T-helper 2 cell treated with Interferon-gamma antibody and Interleukin-4, amounts not matched to agents 100 ng/mL and 5 ng/mL, for 36 hours (primary cell): Measurements from ENCODE around the gene PABPN1. TPM values are rescaled to one million over a fixed set of nuclear protein-coding genes. Genes with fewer than 3 reads are reported as not detected.

Experiments used
- intact Hi-C: fragments of 100-400 bp; cut with micrococcal nuclease; formaldehyde crosslinking; loops from one replicate; pipeline ENCODE4 v1.15.1; 2023
- total RNA-seq: library from RNA; stranded (reverse); gene quantifications from 2 replicates; pipeline ENCODE4 v1.2.3, GENCODE V29; 2022

Gene PABPN1
- total RNA-seq, 1 donor from 2014 or later, result 196 TPM

GRCh38 chr14:23355871-23356435, 34.7 kb downstream of the PABPN1 start:
- intact Hi-C loops, result no loop called here

DNA sequence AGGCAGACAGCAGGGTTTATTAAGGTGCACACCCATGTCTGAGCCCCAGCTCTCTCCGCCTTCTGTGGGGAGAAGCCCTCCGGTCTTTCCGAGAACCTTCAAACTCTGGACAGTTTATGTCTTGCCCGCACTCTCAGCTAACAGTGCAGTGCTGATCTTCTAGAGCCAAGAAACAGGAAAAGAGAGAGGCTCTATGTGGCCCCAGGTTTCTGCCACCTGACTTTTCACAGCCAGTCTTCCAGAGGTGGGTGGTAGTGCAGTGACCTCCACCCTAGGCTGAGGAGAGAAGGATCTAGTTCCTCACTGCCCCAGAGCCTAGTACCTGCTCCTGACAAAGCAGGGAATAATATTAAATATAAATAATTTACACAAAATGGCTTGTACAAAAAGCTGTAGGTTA, 35.4 kb downstream of the PABPN1 start:
- intact Hi-C loops, result no loop called here

DNA sequence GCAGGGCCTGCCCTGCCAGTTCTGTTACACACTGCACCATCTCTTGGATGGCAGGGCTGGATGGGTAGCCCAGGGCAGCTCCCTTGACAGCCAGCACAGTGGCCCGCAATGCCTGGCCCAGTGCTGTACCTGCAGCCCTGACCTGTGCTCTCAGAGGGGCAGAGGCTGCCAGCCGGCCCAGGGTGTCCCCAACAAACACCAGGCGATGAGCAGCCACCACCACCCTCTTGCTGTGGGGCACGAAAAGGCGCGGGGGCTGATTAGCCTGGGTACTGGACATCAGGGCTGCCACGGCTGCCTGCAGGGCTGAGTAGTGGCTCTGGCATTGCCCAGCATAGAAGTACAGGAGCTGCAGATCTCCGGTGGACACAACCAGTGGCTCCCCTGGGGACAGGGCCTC, 36.0 kb downstream of the PABPN1 start:
- intact Hi-C loops, result no loop called here

DNA sequence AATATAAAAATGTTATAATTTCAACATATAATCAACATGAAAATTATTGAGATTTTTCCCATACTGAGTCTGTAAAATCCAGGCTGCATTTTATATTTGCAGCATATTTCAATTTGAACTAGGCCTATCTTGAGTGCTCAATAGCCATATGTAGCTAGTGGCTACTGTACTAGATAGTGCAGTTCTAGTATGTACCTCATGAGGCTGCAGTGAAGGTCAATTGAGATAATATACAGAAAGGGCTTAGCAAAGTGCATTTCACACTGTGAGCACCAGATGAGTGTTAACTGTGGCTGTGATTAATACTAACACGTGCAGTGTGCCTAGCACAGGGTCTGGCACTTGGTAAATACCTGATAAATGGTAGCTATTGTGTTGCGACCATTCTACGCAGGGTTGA, 36.8 kb downstream of the PABPN1 start:
- intact Hi-C loops, result no loop called here

- intact Hi-C loops, result no loop called here
Measured at GRCh38 chr14:23358553-23359166, 37.4 kb downstream of the PABPN1 start.

DNA sequence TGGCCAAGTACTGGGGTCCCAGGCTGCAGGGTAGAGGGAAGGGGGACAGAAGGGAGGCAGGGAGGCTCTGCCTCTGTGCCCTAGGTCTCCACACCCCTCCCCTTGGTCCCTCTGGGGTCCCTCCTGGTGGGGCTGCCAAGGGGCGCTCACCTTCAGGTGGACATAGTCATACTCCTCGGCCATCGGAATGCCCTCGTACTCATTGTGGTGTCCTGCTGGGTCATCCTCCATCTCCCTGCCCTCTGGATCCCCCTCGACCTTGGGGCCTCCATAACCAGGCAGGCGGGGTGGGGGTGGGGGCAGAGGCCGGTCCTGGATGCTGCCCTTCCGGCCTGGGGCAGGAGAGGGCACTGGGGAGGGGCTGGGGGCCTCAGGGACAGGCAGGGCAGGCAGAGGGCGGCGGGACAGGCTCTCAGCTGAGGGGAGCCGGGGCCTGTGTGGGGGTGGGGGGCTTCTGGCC, 37.9 kb downstream of the PABPN1 start:
- intact Hi-C loops, result no loop called here

- intact Hi-C loops, result no loop called here
Measured at GRCh38 chr14:23359722-23360447, 38.6 kb downstream of the PABPN1 start.

GRCh38 chr14:23360496-23360895, 39.2 kb downstream of the PABPN1 start:
- intact Hi-C loops, result no loop called here

DNA sequence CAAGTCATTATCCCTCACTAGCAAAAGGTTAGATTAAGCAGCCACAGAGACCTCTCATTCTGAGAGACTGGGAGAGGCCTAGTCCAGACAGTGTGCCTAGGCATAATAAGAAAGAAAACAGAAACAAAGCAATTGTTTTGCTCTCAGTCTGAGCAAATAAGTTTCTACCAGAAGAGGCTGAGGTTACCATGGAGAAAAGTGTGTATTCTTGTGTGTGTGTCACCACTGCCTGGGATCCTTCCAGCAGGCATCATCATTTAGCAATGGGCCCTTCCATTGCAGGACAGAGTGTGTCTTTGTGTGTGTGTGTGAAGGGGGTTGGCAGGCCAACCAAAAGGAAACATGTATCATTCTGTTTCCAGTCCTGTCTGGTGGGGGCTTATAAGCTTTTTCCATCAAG, 40.1 kb downstream of the PABPN1 start:
- intact Hi-C loops, result no loop called here

DNA sequence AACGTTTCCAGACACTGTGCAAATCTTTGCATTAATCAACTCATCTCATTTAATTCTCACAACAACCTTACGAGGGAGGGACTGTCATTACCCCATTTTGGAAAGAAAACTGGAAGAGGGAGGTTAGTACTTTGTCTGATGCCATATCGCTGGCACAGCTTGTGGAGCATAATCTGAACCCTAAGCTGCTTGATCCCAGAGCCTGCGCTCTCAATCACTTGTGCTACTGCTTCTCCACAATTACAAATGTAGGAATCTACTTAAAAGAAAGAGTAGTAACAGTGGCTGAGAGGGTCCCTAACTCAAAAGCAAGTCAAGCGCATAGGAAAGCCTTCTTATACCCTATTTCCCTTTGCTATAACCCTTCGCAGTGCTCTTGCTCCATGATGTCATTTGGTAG, 40.5 kb downstream of the PABPN1 start:
- intact Hi-C loops, result no loop called here

DNA sequence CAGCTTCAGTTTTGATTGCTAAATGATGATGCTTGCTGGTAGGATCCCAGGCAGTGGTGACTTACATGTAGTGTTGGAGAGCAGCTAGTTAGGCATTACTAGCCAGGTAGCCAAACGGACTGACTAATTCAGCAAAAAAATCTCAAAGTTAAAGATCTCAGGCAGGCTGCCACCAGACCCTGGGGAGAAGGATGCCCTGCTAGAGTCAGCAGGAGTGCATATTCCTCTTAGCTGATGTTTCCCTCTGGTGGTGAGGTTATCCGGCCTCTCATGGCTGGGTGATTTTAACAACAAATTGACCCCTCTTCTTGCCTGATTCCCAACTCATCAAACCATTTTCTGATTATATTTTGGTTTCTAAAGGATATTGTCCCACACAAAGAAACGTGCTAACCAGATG, 40.9 kb downstream of the PABPN1 start:
- intact Hi-C loops, result no loop called here

DNA sequence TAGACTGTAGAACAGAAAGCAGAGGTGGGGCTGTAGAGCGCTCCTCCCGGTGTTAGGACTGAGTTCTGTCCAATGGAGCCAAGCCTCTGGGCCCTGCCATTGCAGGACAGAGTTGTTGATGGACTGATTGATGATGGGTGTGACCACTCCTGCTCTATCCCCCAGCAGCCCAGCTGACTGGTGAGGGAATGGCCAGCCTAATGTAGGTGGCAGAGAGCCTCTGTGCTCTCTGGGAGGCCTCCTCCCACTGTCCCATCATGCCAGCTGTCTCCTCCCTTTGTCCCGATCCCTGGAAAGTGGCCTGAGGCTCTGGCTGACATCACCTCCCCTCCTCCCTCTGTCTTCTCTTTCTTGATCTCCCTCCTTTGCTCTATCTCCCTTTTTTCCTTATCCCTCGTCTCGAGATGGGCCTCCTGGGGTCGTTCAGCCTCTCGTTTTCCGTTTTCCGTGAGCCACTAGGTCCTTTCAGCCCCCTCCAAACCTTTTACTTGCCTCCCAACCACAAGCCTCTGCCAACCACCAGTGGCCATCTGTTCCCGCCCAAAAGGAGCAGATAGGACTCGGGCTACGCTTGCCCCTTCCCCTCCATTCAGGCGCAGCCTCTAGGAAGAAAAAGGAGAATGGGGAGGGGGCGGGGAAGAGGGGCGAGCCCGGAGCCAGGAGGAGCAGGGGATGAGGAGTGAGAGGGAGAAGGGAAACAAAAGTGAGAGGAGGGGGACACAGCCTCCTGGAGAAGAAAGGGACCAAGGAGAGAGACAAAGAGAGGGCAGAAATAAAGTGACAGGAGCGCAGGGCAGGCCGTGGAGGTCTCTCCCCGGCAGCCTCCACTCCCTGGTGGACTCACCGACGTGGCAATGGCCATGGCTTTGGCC, 43.1 kb downstream of the PABPN1 start:
- intact Hi-C loops, result no loop called here

DNA sequence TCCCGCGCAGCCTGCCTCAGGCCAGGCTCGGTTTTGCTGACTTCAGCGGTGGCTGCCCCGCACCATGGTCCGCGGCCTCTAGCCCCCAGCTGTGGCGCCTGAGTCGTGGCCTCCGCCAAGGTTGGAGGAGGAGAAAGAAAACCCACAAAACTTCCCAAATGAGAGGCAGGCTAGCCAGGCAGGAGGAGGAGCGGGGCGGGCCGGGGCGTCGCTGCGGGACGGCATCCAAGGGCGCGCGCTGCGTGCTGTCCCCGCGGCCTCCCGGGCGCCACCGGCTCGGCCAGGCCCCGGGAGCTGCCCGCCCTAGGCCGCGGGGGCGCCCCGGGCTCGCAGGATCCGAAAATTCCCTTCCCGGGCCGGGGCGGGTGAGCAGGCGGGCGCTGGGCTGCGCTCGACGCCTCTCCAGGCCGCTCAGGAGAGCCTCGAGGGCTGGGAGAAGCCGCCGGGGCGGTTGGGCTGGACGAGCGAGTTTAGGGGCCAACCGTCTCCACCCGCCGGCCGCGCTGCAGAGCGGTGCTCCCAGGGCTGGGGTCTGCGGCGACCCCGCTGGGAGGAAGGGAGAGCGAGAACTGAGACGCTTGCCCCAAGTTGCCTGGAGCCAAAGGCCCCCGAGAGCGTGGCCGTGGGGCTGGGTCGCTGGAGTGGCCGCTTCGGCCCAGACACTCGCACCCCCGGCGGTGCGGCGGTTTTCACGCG, 43.9 kb downstream of the PABPN1 start, which contains the start of gene EFS:
EFS (minus strand) TSS at position 137 of the 696 bp plus-strand sequence. CDS start 147 bp downstream, outside the sequence.
- intact Hi-C loops, result no loop called here

- intact Hi-C loops, result no loop called here
Measured at GRCh38 chr14:23365732-23366425, 44.6 kb downstream of the PABPN1 start.

GRCh38 chr14:23366426-23366921, 45.2 kb downstream of the PABPN1 start:
- intact Hi-C loops, result no loop called here

DNA sequence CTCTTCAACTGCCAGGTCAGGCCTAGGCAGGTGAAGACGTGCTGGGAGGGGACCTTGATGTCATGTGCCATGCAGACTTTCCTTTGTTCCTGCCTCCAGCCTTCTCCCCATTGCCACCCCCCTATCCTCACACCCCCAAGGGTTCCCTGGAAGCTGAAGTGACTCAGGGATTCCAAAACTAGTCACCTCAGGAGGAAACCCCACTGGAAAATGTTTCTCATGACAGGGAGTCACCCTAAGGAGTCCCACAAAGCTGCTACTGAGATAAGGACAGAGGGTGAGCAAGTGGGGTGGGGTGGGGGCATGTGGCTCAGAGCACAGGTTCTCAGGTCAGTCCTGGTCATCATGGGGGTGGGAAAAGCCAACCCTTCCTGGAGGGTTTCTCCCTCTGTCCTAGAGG, 49.0 kb downstream of the PABPN1 start:
- intact Hi-C loops, result no loop called here

- intact Hi-C loops, result no loop called here
Measured at GRCh38 chr14:23371865-23372264, 50.6 kb downstream of the PABPN1 start.

DNA sequence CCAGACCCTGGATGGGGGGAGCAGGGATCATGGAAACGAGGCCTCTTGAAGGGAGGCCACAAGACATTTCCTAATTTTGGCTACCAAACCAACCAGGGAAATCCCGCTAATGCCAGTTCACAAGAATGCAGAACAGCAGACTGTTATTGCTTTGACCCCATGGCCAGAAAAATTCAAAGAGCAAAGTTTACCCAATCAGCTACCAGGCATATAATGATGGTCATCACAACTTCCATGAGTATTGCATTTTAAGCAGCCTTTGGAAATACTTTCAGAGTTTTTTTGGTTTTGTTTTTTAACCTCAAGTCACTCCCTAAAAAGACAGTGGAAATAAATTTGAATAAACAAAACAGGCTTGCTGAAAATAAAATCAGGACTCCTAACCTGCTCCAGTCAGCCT, 51.3 kb downstream of the PABPN1 start, which contains the start of gene IL25:
IL25 (plus strand) TSS at position 301 of the 400 bp plus-strand sequence.
- intact Hi-C loops, result no loop called here

GRCh38 chr14:23373041-23373440, 51.8 kb downstream of the PABPN1 start:
- intact Hi-C loops, result no loop called here
